Urinary bladder (tissue), 4 donors: ENCODE measurements around the gene OTULINL. TPM values are rescaled to one million over a fixed set of nuclear protein-coding genes. Genes with fewer than 3 reads are reported as not detected.

ENCODE experiments used
- DNase-seq: peaks from one replicate; pipeline ENCODE4 v3.0.0-alpha.2; 2015; ENCODE audit errors: extremely low spot score
- H3K27ac ChIP-seq: one replicate; pipeline ENCODE4 v1.5.1; 2013; ENCODE audit warnings: low read depth, mild to moderate bottlenecking, moderate library complexity
- H3K36me3 ChIP-seq: one replicate; pipeline ENCODE4 v1.6.1; 2013; ENCODE audit warnings: mild to moderate bottlenecking, moderate library complexity; ENCODE audit not compliant: insufficient read depth
- H3K4me1 ChIP-seq: one replicate; pipeline ENCODE4 v1.6.1; 2013; ENCODE audit warnings: mild to moderate bottlenecking, moderate library complexity; ENCODE audit not compliant: insufficient read depth
- H3K4me3 ChIP-seq: one replicate; pipeline ENCODE4 v1.5.1; 2013; ENCODE audit warnings: low read depth, low read length
- WGBS: extraction: QIAGEN DNeasy Blood & Tissue Kit; methylation state at CpG from one replicate; pipeline ENCODE4 v1.1.7; 2013; 5-methylcytosine and 5-hydroxymethylcytosine counted together
- polyA plus RNA-seq: library from polyadenylated mRNA; stranded (reverse); fragments of 200-250 nt; gene quantifications from one replicate; pipeline ENCODE4 v1.2.3, GENCODE V29; 2013
- total RNA-seq: library from RNA; depleted of rRNA; stranded (reverse); fragments of >200 nt; gene quantifications from one replicate; pipeline ENCODE4 v1.2.3, GENCODE V29; 2014
- donor health status: healthy with polysubstance abuse.
- donor health status: healthy.

OTULINL gene
- total and polyA plus RNA-seq, 2 donors = 7.1 to 13.0 TPM

- Histone ChIP-seq H3K36me3 (no peaks in the 10 kb centered on the region), H3K27ac (no peak overlapping the region), H3K4me3 (no peak overlapping the region), H3K4me1 (no peaks in the 10 kb centered on the region)
- 81% methylated on average over 1 of the region's 1 CpG for WGBS
- no peak for DNase-seq
These were observed 63.1 kb downstream of the OTULINL start for GRCh38 chr5:14644623-14645237.

DNA sequence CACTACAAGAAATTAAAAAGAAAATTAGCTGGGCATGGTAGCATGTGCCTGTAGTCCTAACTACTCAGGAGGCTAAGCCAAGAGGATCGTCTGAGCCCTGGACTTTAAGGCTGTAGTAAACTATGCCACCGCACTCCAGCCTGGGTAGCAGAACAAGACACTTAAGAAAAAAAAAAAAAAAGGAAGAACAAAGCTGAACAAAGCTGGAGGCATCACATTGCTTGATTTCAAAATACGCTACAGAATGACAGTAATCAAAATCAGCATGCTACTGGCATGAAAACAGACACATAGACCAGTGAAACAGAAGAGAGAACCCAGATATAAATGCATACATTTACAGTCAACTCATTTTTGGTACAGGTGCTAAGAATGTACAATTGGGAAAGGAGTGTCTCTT lies 68.5 kb downstream of the OTULINL start:
- WGBS = 76% methylated on average over 3 of the region's 3 CpGs
- DNase-seq = no peak
- H3K36me3 ChIP-seq = no peaks in the 10 kb centered on the region
- H3K4me3 ChIP-seq = no peak overlapping the region
- H3K27ac ChIP-seq = no peak overlapping the region
- no peaks in the 10 kb centered on the region for H3K4me1 ChIP-seq

- no peaks in the 10 kb centered on the region for H3K4me1 ChIP-seq
- WGBS = 59% methylated on average over 4 of the region's 4 CpGs
These were observed 73.7 kb downstream of the OTULINL start for GRCh38 chr5:14655146-14655741.

GRCh38 chr5:14656898-14657297 lies 75.3 kb downstream of the OTULINL start:
- WGBS = 72% methylated on average over 2 of the region's 2 CpGs
- no peak overlapping the region for H3K4me3 ChIP-seq
- DNase-seq = no peak
- peaks cover 3% of the 10 kb centered on the region for H3K4me1 ChIP-seq
- no peaks in the 10 kb centered on the region for H3K36me3 ChIP-seq
- no peak overlapping the region for H3K27ac ChIP-seq

More at GRCh38 chr5:14655146-14655741, 73.7 kb downstream of the OTULINL start:
- Histone ChIP-seq H3K36me3 (no peaks in the 10 kb centered on the region), H3K27ac (no peak overlapping the region), H3K4me3 (no peak overlapping the region)
- DNase-seq = no peak

- Histone ChIP-seq H3K36me3 (no peaks in the 10 kb centered on the region), H3K27ac (peak overlapping the region; percentile 38)
These were observed 78.4 kb downstream of the OTULINL start for GRCh38 chr5:14659821-14660607.

GRCh38 chr5:14660833-14661232 lies 79.2 kb downstream of the OTULINL start:
- WGBS = 78% methylated on average over 2 of the region's 2 CpGs
- no peak overlapping the region for H3K4me3 ChIP-seq
- no peaks in the 10 kb centered on the region for H3K36me3 ChIP-seq
- no peak overlapping the region for H3K27ac ChIP-seq
- no peak for DNase-seq
- H3K4me1 ChIP-seq = peaks cover 3% of the 10 kb centered on the region

More at GRCh38 chr5:14659821-14660607, 78.4 kb downstream of the OTULINL start:
- WGBS = 76% methylated on average over 3 of the region's 3 CpGs
- Histone ChIP-seq H3K4me1 (peaks cover 3% of the 10 kb centered on the region), H3K4me3 (no peak overlapping the region)
- DNase-seq = peak; percentile 59

Other genes with a start within 250 kb of the OTULINL start
- 31.8 TPM for gene OTULIN, start 82.9 kb downstream of the OTULINL start, total RNA-seq
- 7.6 TPM for gene OTULIN, start 82.9 kb downstream of the OTULINL start, polyA plus RNA-seq